GM23338 (cell line): ENCODE results near the gene TNFSF9. TPM values are rescaled to one million over a fixed set of nuclear protein-coding genes. Genes with fewer than 3 reads are reported as not detected.

Experiments used
- ATAC-seq: fragments of 200-7000 bp; cut with Tn5 transposase; 3 replicates; pipeline ENCODE4 v1.9.1; 2020
- DNase-seq: peaks from one replicate; pipeline ENCODE4 v3.0.0-alpha.2; 2015; ENCODE audit warnings: low spot score
- H2AFZ ChIP-seq: fragments of 200-600 bp; sonication (generic); 2 replicates; pipeline ENCODE4 v1.8.0; 2016; ENCODE audit warnings: antibody characterized with exemption, mild to moderate bottlenecking, moderate library complexity
- H3F3A ChIP-seq: fragments of 200-600 bp; sonication (generic); replicated peaks from 2 replicates; pipeline ENCODE4 v1.8.0; 2017; ENCODE audit warnings: antibody characterized with exemption, mixed run types, low read depth
- H3K27ac ChIP-seq: fragments of 200-600 bp; sonication (generic); 2 replicates; pipeline ENCODE4 v1.6.1; 2016; ENCODE audit warnings: low read depth
- H3K27me3 ChIP-seq: fragments of 200-600 bp; sonication (generic); 2 replicates; pipeline ENCODE4 v1.8.0; 2016; ENCODE audit warnings: mild to moderate bottlenecking, mixed run types, moderate library complexity; ENCODE audit not compliant: insufficient read depth
- H3K36me3 ChIP-seq: fragments of 200-600 bp; sonication (generic); 2 replicates; pipeline ENCODE4 v1.8.0; 2016; ENCODE audit warnings: mild to moderate bottlenecking; ENCODE audit not compliant: insufficient read depth
- H3K4me1 ChIP-seq: fragments of 200-600 bp; sonication (generic); 2 replicates; pipeline ENCODE4 v1.8.0; 2016; ENCODE audit warnings: mild to moderate bottlenecking, moderate library complexity; ENCODE audit not compliant: insufficient read depth
- H3K4me2 ChIP-seq: fragments of 200-600 bp; sonication (generic); 2 replicates; pipeline ENCODE4 v1.7.1; 2017; ENCODE audit warnings: mixed run types
- H3K4me3 ChIP-seq: fragments of 200-600 bp; sonication (generic); 2 replicates; pipeline ENCODE4 v1.6.1; 2016; ENCODE audit warnings: mixed run types
- H3K79me2 ChIP-seq: fragments of 200-600 bp; sonication (generic); replicated peaks from 2 replicates; pipeline ENCODE4 v1.8.0; 2017; ENCODE audit warnings: mild to moderate bottlenecking; ENCODE audit not compliant: insufficient read depth
- H3K9me2 ChIP-seq: fragments of 200-600 bp; sonication (generic); 2 replicates; pipeline ENCODE4 v1.8.0; 2017; ENCODE audit not compliant: insufficient read depth
- H4K20me1 ChIP-seq: fragments of 200-600 bp; sonication (generic); replicated peaks from 2 replicates; pipeline ENCODE4 v1.8.0; 2017; ENCODE audit warnings: mild to moderate bottlenecking; ENCODE audit not compliant: insufficient read depth
- H3K27ac Mint-ChIP-seq: 2 replicates; pipeline ENCODE4 v1.8.0; 2020; ENCODE audit warnings: inconsistent platforms, mild to moderate bottlenecking, moderate library complexity, mixed read lengths
- H3K27me3 Mint-ChIP-seq: 3 replicates; pipeline ENCODE4 v1.8.0; 2022; ENCODE audit warnings: low read depth, mild to moderate bottlenecking, moderate library complexity, mixed read lengths, inconsistent platforms; ENCODE audit not compliant: insufficient read depth, poor library complexity
- H3K36me3 Mint-ChIP-seq: 3 replicates; pipeline ENCODE4 v1.8.0; 2021; ENCODE audit warnings: low read depth, mild to moderate bottlenecking, inconsistent platforms, moderate library complexity, mixed read lengths
- H3K4me1 Mint-ChIP-seq: 3 replicates; pipeline ENCODE4 v1.8.0; 2020; ENCODE audit warnings: mild to moderate bottlenecking, inconsistent platforms, mixed read lengths
- H3K4me3 Mint-ChIP-seq: 3 replicates; pipeline ENCODE4 v1.8.0; 2021; ENCODE audit warnings: moderate library complexity, mild to moderate bottlenecking, inconsistent platforms, mixed read lengths
- H3K9me3 Mint-ChIP-seq: 3 replicates; pipeline ENCODE4 v1.8.0; 2020; ENCODE audit warnings: moderate library complexity, mild to moderate bottlenecking, inconsistent platforms, mixed read lengths
- CREB1 ChIP-seq: fragments of 250-450 bp; sonication (Bioruptor Pico); IDR thresholded peaks from 2 replicates; pipeline ENCODE4 v1.5.0; 2020; ENCODE audit warnings: low read depth, mild to moderate bottlenecking, moderate library complexity
- ETS1 ChIP-seq: IDR thresholded peaks from 2 replicates; pipeline ENCODE4 v1.6.1; 2016; ENCODE audit warnings: antibody characterized with exemption
- EZH2phosphoT487 ChIP-seq: fragments of 200-600 bp; sonication (generic); IDR thresholded peaks from one replicate; pipeline ENCODE4 v1.8.1; 2018; ENCODE audit warnings: antibody characterized with exemption; ENCODE audit not compliant: unreplicated experiment
- JUNB ChIP-seq: IDR thresholded peaks from one replicate; pipeline ENCODE4 v1.6.1; 2016; ENCODE audit warnings: antibody characterized with exemption; ENCODE audit not compliant: unreplicated experiment
- POLR2AphosphoS5 ChIP-seq: IDR thresholded peaks from 2 replicates; pipeline ENCODE4 v1.6.1; 2016; ENCODE audit warnings: antibody characterized with exemption, low read depth
- REST ChIP-seq: IDR thresholded peaks from one replicate; pipeline ENCODE4 v1.6.1; 2018; ENCODE audit warnings: antibody characterized with exemption; ENCODE audit not compliant: unreplicated experiment
- ZNF114 ChIP-seq: fragments of 250-450 bp; sonication (Bioruptor Pico); IDR thresholded peaks from 2 replicates; pipeline ENCODE4 v1.5.0; 2020; ENCODE audit warnings: mild to moderate bottlenecking, moderate library complexity
- ZNF331 ChIP-seq: fragments of 250-450 bp; sonication (Bioruptor Pico); IDR thresholded peaks from 2 replicates; pipeline ENCODE4 v1.5.0; 2020; ENCODE audit warnings: low read depth, mild to moderate bottlenecking, moderate library complexity
- ZNF462 ChIP-seq: fragments of 250-450 bp; sonication (Bioruptor Pico); IDR thresholded peaks from 2 replicates; pipeline ENCODE4 v1.5.0; 2020; ENCODE audit warnings: mild to moderate bottlenecking, moderate library complexity
- polyA plus RNA-seq: library from polyadenylated mRNA; unstranded; fragments of >200 nt; fragmentation: Nextera tagmentation; extraction: Ambion mirVana; gene quantifications from 2 replicates; pipeline ENCODE4 v1.2.1, GENCODE V29; 2016
- total RNA-seq: library from RNA; depleted of rRNA; stranded (reverse); fragments of >200 nt; shearing (Covaris generic); gene quantifications from 2 replicates; pipeline ENCODE4 v1.2.3, GENCODE V29; 2014

TNFSF9 gene
- total and polyA plus RNA-seq, 2 experiments from 2014 or later = 2.6 to 9.1 TPM

GRCh38 chr19:6509118-6509971 is 21.5 kb upstream of the TNFSF9 start (continued):
- TF ChIP-seq POLR2AphosphoS5 (no peak), ETS1 (no peak)

- no peaks in the 10 kb centered on the region for H3K4me1 ChIP-seq
- H3K36me3 ChIP-seq = no peaks in the 10 kb centered on the region
- H3F3A ChIP-seq = no peaks in the 10 kb centered on the region
- H3K27me3 ChIP-seq = no peaks in the 10 kb centered on the region
- Mint-ChIP-seq H3K4me1 (no peaks in the 10 kb centered on the region), H3K27me3 (peaks cover 5% of the 10 kb centered on the region), H3K4me3 (no peak overlapping the region), H3K36me3 (no peaks in the 10 kb centered on the region), H3K9me3 (no peaks in the 10 kb centered on the region; the same call in 2 of the 3 replicates), H3K27ac (no peak overlapping the region)
- no peak overlapping the region for H3K4me3 ChIP-seq
- no peak overlapping the region for H2AFZ ChIP-seq
- H3K4me2 ChIP-seq = no peak overlapping the region
- H3K79me2 ChIP-seq = no peaks in the 10 kb centered on the region
- ATAC-seq (no peak), DNase-seq (no peak)
- no peak overlapping the region for H3K27ac ChIP-seq
- H3K9me2 ChIP-seq = no peaks in the 10 kb centered on the region
- H4K20me1 ChIP-seq = no peaks in the 10 kb centered on the region
- no peak for TF ChIP-seq EZH2phosphoT487
- TF ChIP-seq ETS1 = no peak
- TF ChIP-seq ZNF462 = no peak
- TF ChIP-seq JUNB = no peak
- no peak for TF ChIP-seq REST
- no peak for TF ChIP-seq POLR2AphosphoS5
- TF ChIP-seq ZNF331 = no peak
- no peak for TF ChIP-seq ZNF114
- TF ChIP-seq CREB1 (CRISPR knock-in tag) = no peak
Observed at GRCh38 chr19:6510618-6511017, 20.2 kb upstream of the TNFSF9 start.
